NB4 (cell line): ENCODE results near the gene PIK3CD.

Source experiments
- DNase-seq: peaks from one replicate; pipeline ENCODE4 v3.0.0; 2010; ENCODE audit warnings: low read depth
- H3K4me3 ChIP-seq: one replicate; pipeline ENCODE4 v1.5.1; 2011; ENCODE audit warnings: mild to moderate bottlenecking, low read depth, low read length, moderate library complexity
- CTCF ChIP-seq: IDR thresholded peaks from one replicate; pipeline ENCODE4 v1.5.1; 2012; ENCODE audit warnings: low read depth, low read length
- MAX ChIP-seq: IDR thresholded peaks from 2 replicates; pipeline ENCODE4 v1.6.1; 2011; ENCODE audit warnings: low read depth, low read length
- MYC ChIP-seq: IDR thresholded peaks from 2 replicates; pipeline ENCODE4 v1.6.1; 2011; ENCODE audit warnings: low read depth, low read length
- POLR2A ChIP-seq: IDR thresholded peaks from 2 replicates; pipeline ENCODE4 v1.6.1; 2011; ENCODE audit warnings: mild to moderate bottlenecking; ENCODE audit not compliant: insufficient read length; ENCODE audit errors: extremely low read depth

Gene PIK3CD

DNA sequence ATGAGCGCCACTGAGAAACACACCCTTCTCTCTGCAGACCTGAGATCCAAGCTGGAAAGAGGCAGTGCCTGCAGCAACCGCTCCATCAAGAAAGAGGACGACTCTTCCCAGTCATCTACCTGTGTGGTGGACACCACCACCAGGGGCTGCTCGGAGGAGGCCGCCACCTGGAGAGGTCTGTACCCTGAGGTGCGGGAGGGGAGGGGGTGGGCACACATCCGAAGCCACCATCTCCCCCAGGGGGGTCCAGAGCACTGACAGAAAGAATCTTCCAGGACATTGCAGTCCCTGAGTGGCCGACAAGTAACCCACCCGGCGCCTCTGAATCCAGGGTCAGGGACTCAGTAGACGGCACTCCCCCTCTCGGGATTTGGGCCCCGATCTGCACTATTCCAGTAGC, 39.8 kb upstream of the PIK3CD start:
- DNase-seq, result no peak
- no peak overlapping the region for H3K4me3 ChIP-seq
- TF ChIP-seq POLR2A (no peak), MAX (no peak), MYC (no peak), CTCF (no peak)

GRCh38 chr1:9612162-9612845, 39.2 kb upstream of the PIK3CD start:
- no peak overlapping the region for H3K4me3 ChIP-seq
- no peak for DNase-seq
- no peak for TF ChIP-seq POLR2A
- TF ChIP-seq CTCF, result no peak
- TF ChIP-seq MYC, result no peak
- TF ChIP-seq MAX, result no peak

DNA sequence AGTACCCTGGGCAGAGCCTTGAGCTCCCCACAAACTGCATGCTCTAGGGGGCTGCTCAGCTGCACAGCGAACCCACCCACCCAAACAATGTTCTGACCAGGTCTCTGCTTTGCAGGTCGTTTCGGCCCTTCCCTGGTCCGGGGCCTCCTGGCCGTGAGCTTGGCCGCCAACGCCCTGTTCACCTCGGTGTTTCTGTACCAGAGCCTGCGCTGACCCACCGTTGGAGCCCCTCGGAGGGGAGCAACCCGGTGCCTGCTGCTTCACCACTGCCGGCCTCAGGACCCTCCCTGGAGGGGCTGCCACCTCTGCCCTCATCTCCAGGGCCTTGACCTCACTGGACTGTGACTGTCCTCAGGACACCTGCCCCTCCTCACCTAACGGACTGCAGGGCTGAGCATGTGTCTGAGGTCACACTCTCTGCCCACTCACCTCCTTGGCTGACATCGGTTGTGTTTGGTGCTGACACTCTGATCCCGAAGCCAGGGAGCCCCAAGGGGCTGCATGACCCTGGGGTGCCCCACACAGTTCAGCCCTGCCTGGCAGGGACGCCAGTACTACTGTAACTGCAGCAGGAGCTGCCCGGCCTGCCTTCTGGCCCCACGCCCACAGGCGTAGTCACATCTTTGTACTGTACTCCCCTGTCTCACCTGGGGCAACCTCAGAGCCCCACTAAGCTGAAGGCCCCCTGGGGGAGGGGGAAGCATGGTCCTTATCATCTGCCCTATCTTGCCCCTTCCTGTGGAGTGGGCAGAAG, 38.5 kb upstream of the PIK3CD start:
- TF ChIP-seq MYC (no peak), POLR2A (no peak), MAX (no peak), CTCF (no peak)
- H3K4me3 ChIP-seq, result no peak overlapping the region
- DNase-seq, result no peak

GRCh38 chr1:9613625-9614299, 37.8 kb upstream of the PIK3CD start:
- H3K4me3 ChIP-seq, result no peak overlapping the region
- no peak for DNase-seq
- TF ChIP-seq MYC (no peak), MAX (no peak), POLR2A (no peak), CTCF (no peak)

- H3K4me3 ChIP-seq, result no peak overlapping the region
- TF ChIP-seq MYC (no peak), CTCF (peak; percentile 96)
- DNase-seq, result peak; percentile 73
Measured at GRCh38 chr1:9615316-9616063, 36.0 kb upstream of the PIK3CD start.
